GM12892 (cell line): ENCODE data around the gene UST.

Experiments
- POLR2A ChIP-seq: IDR thresholded peaks from 2 replicates; pipeline ENCODE4 v1.6.1; 2011; ENCODE audit warnings: low read depth, low read length, control low read depth
- POLR2AphosphoS5 ChIP-seq: IDR thresholded peaks from 2 replicates; pipeline ENCODE4 v1.6.1; 2011; ENCODE audit warnings: low read depth, low read length, control low read depth

DNA sequence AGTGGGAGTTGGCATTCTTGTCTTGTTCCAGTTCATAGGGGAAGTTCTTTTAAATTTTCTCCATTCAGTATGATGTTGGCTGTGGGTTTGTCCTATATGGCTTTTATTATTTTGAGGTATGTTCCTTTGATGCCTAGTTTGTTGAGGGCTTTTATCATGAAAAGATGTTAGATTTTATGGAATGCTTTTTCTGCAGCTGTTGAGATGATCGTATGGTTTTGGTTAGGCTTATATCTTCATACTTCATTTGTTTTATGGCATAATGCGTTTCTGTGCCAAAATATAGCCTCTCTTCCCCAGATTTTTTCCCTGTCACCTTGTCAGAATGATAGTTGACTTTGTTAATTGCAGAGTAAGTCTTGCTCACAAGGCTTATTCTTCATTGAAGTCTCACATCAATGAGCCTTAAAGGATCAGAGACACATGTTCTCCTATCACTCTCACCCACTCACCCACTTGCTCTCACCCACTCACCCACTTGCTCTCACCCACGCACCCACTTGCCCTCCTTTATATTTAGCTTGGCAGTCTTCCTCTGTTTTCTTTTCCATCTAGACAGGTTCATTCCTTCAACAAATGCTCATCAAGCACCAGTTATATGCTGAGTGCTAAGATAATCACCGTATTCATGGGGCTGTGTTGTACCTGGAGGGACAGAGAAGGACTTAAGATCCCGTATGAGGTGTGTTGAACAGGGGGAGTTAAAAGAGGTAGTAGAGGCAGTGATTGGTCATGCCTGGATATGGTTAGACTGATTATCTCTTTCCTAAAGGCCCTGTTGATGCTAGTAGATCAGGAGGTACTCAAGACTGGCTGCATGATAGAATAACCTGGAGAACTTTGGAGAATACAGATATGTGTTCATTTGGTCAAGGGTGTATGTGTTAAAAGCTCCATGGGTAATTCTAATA is 19.3 kb downstream of the UST start:
- TF ChIP-seq POLR2A (no peak), POLR2AphosphoS5 (no peak)
